ENCODE measurements around the gene OR10AD1.

DNA sequence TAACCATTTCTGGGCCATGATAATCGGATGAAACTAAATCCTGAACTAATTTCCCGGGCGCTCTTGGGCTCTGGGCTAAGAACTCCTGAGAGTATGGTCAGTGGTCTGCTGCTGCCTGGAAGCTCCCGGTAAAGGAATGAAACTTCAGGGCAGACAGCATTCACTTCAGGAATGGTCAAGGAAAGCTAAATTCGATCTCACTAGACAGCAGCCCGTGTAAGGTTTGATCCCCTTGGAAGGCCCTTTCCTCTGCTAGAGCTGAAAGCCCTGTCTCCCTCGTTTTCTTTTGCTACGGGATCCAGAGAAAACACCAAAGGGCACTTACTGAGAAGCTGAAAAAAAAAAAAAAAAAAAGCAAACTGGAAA is 46.5 kb downstream of the OR10AD1 start:
- TF ChIP-seq POLR2AphosphoS5 (IDR thresholded peaks at IDR 0.05; ENCODE audit: borderline replicate concordance, low read depth, low read length) (no peak), EZH2 (IDR thresholded peaks at IDR 0.05) (no peak), FOXP2 (optimal IDR thresholded peaks at IDR 0.05; ENCODE audit: control extremely low read depth, extremely low read length, insufficient read depth) (no peak)

Measured in SK-N-MC (cell line).